Activated CD4-positive, alpha-beta T cell treated with anti-CD3 and anti-CD28 coated beads, Interleukin-2, Interleukin-6, amounts not matched to agents 100 ng/mL and 50 ng/mL, durations not matched to agents 16 hours and 8 hours (primary cell): Measurements from ENCODE around the gene COPG2.
"Not testable (repeated sequence)": the region's sequence is repeated elsewhere in the genome, so short reads cannot be mapped to it uniquely, and the experiment has no call there.

Experiments
- DNase-seq: peaks from one replicate; pipeline ENCODE4 v3.0.0-alpha.2; 2020

Gene COPG2

GRCh38 chr7:130553398-130554029 is 115.0 kb downstream of the COPG2 start:
- DNase-seq, result no peak

- no peak for DNase-seq
Observed at GRCh38 chr7:130544356-130544755, 124.2 kb downstream of the COPG2 start.

DNA sequence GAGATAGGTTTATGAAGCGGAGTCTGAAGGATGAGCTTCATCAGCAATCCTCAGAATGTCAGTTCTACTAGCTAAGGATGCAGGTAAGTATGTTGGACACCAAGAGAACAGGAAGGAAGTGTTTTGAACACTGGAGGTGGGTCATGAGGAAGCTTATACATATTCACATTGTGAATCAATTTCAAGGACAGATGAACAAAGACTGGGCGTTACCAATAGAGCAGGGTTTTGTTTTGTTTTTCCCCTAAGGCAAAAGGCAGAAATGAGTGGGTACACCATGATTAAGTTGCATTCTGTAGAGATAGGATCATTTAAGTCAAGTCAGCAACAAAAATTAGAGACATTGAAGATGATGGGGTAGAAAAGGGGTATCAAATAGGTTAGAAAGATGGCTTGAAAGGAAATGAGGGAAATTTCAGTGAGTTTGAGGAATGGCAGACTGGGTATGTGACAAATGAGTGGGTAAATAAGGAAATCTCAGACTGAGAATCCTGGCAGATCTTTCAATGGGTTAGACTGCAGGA is 125.0 kb downstream of the COPG2 start:
- no peak for DNase-seq

DNA sequence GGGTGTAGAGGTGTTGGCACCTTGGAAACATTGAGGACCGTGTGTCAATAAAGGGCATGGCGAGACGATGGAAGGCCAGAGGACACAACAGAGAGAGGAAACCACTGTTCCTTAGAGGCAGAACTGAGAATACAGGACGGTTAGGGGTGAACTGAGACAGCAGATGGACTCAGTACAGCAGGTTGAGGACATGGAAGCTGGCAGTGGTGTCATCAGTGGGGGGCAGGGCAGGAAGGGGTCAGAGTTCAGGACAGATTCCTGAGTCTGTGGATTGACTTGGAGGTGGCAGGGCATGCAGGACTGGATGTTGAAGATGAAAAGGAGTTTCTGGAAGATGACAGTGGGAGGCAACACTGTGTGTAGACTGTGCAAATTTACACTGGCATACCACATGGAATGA is 126.3 kb downstream of the COPG2 start:
- not testable (repeated sequence) for DNase-seq

DNA sequence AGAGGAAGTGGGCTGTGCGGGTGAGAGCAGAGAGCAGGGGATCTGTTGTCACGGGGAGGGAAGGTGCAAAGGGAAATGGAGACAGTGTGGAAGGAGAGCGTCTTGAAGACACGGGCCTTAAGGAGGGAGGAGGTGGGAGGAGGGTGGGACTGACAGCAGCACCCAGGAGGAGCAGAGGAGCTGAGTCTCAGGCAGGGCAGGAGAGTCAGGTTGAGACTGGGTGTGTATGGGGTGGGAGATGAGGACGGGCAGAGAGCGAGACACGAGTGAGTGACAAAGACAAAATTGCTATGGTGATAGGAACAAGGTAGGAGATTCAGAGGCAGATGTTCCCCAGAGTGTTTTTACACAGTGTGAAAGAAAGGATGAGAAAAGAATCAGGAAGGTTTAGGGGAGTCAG is 127.3 kb downstream of the COPG2 start:
- DNase-seq, result not testable (repeated sequence)

DNA sequence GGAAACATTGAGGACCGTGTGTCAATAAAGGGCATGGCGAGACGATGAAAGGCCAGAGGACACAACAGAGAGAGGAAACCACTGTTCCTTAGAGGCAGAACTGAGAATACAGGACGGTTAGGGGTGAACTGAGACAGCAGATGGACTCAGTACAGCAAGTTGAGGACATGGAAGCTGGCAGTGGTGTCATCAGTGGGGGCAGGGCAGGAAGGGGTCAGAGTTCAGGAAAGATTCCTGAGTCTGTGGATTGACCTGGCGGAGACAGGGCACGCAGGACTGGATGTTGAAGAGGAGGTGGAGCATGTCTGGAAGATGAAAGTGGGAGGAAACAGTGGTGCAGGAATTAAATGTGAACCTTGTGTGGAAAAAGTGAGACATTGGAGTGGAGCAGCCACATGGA is 130.7 kb downstream of the COPG2 start:
- not testable (repeated sequence) for DNase-seq

DNA sequence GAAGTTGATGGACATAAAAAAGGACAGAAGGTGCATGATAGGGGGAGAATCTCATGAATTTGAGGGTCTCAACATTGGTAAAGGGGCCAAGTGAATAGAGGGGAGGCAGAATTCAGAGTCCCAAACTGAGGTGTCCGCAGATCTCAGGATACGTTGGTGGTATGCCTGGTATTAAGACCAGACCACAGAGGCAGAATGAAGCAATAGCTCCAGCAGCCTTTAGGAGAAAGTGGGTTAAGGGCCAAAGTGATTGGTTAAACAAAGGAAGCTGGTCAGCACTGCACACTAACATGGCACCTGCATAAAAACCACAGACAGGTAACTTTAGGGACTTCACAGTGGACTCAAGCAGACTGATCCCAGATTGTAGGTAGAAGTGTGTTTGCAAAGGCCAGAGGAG is 139.1 kb downstream of the COPG2 start:
- no peak for DNase-seq

GRCh38 chr7:130527752-130528355 is 140.7 kb downstream of the COPG2 start:
- DNase-seq, result not testable (repeated sequence)

GRCh38 chr7:130524628-130525027 is 143.9 kb downstream of the COPG2 start:
- no peak for DNase-seq

GRCh38 chr7:130523519-130524125 is 144.9 kb downstream of the COPG2 start:
- not testable (repeated sequence) for DNase-seq

DNA sequence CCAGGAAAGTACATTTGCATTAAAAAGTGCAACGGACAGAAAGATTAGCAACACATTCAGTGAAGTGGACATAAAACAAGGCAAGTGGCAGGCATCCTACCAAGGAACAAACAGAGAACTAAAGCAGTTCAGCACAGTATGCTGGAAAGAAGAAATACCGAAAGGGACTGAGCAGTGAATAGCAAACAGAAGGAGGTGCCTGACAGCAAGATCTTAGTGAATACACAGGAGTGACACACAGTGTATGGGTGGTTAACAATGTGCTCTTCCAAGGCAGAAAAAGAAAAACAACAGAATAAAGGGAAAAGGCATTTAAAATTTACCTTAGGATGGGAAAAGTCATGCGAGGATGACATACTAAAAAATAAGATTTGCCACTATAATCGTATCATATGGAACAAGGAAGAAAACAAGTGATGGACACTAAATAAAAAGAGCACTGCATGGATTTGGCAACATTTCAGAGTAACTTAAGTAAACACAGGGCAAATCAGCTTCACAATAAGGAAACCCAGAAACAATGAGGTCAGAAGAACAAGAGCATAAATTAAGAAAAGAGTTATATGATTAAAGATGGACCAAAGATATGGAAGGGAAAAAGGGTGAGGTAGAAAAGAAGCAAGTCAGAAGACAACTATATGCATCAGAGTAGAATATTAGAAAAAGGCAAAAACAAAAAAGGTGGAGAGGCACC is 147.1 kb downstream of the COPG2 start:
- DNase-seq, result no peak

DNA sequence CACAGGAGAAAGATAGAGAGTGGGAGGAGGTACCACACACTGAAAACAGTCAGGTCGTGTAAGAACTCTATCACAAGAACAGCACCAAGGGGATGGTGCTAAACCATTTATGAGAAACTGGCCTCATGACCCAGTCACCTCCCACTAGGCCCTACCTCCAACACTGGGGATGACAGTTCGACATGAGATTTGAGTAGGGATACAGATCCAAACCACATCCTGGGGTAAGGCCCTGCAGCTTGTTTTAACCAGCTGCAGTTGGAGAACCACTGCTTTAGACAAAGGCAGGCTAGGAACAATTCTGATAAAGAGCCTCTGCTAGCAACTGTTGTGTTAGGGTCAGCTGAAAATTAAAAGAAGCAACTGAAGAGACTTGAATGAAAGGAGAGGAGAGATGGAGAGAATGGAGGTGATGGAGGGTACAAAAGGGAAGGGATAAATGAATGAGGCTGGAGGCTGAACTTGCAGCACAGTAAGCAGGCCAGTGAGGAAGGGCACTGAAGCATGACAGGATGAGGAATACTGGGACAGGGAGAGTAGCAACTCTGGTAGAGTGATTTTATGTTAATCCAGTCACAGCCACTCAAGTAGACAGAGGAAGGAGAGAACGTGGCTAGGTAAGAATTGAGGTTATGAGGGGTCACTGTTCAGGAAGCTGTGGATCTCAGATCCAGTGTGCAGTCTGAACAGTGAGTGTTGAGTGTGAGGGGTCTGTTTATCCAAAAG is 153.1 kb downstream of the COPG2 start:
- DNase-seq, result no peak

- no peak for DNase-seq
Observed at GRCh38 chr7:130513447-130513846, 155.1 kb downstream of the COPG2 start.

DNA sequence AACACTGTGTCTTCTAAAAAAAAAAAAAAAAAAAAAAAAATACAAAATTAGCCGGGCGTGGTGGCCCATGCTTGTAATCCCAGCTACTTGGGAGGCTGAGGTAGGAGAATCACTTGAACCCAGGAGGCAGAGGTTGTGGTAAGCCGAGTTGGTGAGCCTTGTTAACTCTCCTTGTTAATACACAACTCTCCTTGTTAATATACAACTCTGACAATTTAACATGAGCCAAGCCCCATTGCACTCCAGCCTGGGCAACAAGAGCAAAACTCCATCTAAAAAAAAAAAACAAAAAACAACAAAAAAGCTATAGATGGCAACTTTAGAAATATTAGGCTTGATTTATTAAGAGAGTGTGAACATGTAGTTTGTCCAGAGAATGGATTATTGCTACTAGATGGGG is 156.5 kb downstream of the COPG2 start:
- not testable (repeated sequence) for DNase-seq

DNA sequence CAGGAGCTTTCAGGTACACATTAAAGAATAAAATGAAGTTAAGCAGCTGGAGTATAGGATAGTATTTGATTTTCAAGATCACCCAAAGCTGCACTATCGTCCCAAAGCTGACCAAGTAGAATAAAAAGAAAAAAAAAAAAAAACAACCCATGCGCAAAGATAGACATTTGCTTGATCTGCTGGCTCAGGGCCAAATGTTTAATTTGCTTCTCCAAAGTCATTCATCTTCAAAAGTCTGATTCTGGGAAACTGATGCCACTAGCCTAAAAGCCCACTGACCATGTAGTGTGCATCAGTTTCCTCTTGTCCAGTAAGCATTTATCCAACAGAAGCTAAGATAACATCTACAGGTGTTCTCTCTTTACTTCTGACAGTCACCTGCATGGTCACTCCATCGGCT is 162.2 kb downstream of the COPG2 start:
- no peak for DNase-seq

DNA sequence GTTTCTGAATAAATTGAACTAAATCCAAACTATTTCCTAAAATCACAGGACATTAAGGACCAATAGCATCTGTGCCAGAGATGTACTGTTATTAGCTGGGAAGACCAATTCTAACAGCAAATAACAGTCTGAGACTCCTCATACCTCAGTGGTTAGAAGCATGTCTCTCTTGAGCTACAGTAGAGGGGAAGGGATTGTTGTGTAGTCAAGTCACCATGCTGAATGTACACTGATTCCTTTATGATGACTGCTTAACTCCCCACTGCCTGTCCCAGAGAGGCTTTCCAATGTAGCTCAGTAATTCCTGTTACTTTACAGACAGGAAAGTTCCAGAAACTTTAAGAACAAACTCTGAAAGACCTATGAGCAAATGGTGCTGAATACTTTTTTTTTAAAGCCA is 162.8 kb downstream of the COPG2 start:
- no peak for DNase-seq

- DNase-seq, result no peak
Observed at GRCh38 chr7:130500910-130501309, 167.6 kb downstream of the COPG2 start.

DNA sequence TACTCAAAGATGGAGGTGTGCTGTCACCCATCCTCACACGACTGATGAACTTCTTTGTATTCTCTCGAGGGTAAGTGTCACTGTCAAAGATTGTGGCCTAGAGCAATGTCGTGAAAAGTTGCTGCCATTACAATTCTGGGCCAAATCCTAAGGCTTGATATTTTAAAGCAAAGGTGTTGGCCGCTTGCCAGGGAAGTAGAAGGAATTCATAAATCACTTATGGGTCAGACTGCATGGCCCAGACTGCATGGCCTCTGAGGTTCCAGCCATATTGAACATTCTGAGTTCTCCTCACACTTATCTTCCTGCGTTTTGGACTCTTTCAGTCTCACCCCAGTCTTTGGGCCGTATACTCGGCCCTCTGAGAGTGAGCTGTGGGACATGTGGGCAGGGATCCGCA is 168.1 kb downstream of the COPG2 start:
- no peak for DNase-seq

GRCh38 chr7:130494431-130494858 is 174.1 kb downstream of the COPG2 start:
- DNase-seq, result no peak

GRCh38 chr7:130493275-130493873 is 175.2 kb downstream of the COPG2 start:
- DNase-seq, result no peak

GRCh38 chr7:130492523-130493274 is 175.8 kb downstream of the COPG2 start:
- no peak for DNase-seq
